NCI-H2107 treated with DMSO at 0.1 percent for 48 hours (cell line): Measurements from ENCODE around the gene KCNIP4.
"Not testable (repeated sequence)": the region's sequence is repeated elsewhere in the genome, so short reads cannot be mapped to it uniquely, and the experiment has no call there.

Experiments used
- DNase-seq: peaks from one replicate; lab custom pipeline; 2025; ENCODE audit not compliant: unreplicated experiment; lab: John Stamatoyannopoulos, UW

The KCNIP4 gene

DNA sequence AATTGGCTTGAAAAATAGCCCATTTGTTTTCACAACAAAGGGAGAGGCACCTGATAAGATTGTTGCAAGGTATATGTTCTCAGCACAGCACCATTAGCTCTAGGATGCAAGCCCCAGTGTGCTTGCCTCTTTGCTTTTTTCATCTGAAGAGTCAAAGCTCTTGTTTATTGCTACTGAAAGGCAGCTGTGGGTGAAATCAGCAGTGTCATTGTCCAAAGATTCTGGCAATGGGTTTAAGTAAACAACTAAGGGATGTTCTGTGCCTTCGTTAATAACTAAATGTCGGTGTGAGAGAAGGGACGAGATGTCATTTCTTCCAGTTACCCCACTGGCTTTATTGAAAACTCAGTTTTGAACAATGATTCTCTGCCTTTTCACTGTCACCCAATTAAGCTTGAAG, 567.7 kb downstream of the KCNIP4 start:
- DNase-seq, result no peak

DNA sequence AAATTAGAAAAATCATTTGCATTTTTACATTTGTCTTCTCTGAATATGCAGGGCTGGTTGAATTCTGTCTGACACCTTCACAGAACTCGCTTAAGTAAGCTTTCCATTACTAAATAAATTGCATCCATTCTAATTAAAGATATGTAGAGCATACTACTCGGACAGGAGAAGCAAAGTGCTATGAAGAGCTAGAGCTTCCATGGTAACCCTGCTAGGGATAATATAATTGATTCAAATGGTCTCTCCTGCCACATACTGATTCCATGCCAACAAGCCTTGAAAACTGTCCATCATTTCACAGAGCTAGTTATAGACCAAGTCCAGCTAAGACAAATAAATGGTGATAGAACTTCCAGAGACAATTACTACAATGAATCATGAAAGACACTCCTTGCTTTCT, 571.5 kb downstream of the KCNIP4 start:
- no peak for DNase-seq

DNA sequence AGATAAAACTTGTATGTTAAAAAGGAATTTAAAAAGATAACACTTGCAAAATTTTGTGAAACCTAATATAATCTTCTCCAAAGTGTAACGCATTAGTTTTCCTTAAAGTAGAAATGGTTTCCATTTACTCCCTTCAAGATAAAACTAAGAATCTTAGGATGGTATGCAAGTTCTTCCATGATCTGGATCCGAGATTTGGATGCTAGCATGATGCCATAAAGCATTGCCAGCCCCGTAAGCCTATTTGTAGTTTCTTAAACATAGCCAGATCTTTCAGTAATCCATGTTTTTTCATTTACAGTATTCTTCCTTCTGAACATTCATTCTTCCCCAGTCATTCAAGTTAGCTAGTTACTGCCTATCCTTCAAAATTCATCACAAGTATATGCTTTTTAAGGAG, 572.4 kb downstream of the KCNIP4 start:
- DNase-seq, result no peak

DNA sequence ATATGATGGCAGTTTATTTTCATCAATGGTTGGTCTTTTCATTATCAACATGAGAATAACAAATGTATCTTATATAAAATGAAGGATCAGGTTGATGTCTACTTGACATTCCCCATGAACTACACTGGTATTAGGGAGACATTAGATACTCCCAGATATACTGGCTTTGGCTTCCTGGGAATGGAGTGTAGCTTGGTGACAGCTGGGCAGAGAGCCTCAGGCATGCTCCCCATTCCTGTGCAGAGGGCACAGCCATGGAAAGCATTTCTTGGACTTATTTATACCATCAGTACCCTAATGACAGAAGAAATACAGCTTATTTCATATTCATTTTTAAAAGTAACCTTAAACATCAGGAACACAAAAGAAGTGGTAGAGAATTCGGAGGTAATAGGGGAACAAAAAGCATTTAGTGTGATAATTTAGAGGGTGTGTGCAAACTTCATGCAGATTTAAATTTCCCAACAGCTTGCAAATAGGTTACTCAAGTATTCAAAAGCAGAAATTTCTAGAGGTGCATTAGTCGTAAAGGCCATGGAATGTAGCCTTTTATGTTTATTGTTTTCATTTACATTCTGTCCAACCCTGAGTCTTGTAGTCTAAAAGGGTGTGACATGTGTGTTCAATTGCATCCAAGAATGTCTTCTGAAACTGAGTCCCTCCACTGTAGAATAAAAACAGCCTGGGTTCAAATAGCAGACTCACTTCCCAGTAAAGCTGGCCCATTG, 573.8 kb downstream of the KCNIP4 start:
- no peak for DNase-seq

DNA sequence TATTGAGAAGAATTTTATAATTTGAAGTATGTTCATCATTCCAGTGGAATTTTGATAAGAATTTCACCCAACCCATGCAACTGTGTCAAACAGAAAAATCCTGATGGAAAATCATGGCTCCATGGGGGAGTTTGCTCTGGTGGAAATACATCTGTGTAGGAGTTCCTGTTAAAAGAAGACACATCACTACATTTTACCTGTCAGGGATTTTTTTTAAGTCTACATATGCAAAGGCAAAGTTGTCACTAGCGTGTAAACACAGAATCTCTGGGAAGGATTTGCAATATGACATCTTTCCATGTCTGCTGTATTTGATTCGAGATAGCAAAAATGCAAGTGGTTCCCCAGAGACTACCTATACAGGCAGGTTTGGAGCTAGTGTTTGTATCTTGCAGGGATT, 581.0 kb downstream of the KCNIP4 start:
- DNase-seq, result no peak

DNA sequence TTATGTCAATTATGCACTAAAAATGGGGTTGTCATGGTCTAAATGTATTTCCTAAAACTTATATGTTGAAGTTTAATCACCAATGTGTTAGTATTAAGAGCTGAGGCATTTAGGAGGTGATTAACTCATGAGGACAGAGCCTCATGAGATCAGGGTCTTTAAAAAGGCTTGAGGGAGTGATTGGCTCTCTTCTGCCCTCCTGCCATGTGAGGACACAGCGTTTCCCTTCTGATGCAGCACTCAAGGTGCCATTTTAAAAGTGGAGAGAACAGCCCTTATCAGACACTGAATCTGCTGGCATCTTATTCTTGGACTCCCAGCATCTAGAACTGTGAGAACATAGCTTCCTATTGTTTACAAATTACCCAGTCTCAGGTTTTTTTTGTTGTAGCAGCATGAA, 581.7 kb downstream of the KCNIP4 start:
- no peak for DNase-seq

DNA sequence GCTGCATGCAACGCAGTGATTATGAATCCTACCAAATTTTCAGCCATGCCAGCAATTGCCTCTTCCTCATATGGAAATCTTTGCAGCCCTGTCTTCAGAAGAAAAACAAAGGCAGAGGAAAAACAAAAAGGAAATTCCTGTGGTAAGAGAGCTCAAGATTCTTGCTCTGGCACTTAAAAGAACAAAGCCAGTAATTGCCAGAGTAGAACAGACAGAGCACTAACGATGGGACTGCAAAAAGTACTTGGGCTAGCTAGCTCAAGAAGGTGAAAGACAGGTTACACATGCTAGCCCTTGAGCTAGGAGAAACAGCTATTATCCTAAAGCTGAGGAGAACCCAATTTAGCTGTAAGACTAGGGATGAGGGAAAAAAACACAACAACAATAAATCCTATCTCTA, 582.3 kb downstream of the KCNIP4 start:
- DNase-seq, result no peak

DNA sequence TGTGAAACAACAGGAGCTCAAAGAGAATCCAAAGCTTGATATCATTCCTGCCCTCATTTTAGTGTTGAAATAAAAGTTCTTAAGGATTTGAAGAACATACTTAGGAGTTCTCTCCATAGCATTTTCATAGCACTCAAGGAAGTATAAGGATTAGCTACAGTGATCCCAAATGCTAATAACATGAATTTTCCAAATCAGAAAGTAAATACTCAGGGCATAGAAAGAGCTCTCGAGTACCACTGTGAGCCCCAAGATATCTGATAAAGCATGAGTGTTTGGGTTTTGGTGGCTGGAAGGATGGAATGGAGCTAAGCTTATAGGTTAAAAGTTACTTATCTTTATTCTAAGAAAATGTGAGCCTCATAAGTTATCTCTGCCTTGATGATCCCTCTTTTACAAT, 584.9 kb downstream of the KCNIP4 start:
- DNase-seq, result no peak

DNA sequence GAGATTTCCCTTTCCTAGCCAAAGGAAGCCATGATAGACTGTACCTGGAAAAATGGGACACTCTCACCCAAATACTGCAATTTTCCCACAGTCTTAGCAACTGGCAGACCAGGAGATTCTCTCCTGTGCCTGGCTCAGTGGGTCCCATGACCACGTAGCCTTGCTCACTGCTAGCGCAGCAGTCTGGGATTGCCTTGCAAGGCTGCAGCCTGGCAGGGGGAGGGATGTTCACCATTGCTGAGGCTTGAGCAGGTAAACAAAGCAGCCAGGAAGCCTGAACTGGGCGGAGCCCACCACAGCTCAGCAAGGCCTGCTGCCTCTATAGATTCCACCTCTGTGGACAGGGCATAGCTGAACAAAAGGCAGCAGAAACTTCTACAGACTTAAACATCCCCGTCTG, 596.2 kb downstream of the KCNIP4 start:
- not testable (repeated sequence) for DNase-seq

DNA sequence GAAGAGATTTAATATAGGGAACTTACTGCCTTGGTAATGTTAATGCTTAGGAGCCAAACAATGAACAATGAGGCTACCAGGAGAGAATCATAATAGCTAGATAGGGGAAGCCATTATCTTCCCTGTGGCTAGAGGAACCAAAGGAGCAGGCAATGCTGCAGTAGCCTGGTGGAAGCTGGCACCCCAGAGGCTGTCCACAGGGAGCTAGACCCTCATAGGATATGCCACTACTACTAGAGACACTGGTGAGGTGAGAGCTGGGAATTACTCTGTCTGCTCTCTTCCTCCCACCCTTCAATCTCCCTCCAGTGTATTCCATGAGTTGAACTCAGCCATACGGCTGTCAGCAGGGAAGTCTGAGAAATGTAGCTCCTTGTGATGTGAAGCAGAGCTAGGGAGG, 601.4 kb downstream of the KCNIP4 start:
- no peak for DNase-seq

DNA sequence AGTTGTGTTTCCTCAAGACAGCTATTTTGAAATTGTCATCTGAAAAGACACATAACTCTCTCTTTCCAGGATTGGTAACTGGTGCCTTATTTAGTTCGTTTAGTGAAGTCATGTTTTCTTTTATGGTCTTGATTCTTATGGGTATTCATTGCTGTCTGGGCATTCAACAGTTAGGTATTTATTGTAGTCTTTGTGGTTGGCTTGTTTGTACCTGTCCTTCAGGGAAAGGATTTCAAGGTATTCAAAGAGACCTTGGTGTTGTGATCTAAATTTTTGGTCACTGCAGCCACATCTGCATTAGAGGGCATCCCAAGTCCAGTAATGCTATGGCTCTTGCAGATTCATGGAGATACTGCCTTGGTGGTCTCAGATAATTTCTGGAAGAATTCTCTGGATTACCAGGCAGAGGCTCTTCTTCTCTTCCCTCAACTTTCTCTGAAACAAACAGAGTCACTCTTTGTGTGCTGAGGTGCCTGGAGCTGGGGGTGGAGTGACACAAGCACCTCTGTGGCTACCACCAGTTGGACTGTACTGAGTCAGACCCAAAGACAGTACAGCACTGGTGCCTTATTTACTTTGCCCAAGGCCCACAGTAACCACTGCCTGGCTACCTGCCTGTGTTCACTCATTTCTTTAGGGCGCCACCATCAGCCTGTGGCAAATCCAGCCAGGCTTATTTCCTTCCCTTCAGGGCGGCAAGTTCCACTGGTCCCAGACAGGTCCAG, 620.4 kb downstream of the KCNIP4 start:
- no peak for DNase-seq

DNA sequence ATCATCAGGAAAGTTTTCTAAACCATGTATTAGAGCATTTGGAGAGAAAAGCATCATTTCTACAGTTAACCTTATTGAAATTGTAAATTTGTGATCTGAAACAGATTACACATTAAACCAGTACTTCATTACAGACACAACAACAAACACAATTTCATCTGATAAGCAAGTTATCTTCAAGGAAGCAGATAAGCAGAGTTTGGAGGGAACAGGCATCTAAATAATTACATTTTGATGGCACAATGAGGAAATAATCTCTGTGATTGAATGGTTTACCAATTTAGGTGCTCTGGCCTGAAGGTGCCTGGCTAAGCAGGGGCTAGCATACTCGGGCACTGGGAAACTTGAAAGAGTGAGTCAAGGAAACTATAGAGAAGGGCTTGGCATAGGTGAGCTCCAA, 628.5 kb downstream of the KCNIP4 start:
- no peak for DNase-seq

DNA sequence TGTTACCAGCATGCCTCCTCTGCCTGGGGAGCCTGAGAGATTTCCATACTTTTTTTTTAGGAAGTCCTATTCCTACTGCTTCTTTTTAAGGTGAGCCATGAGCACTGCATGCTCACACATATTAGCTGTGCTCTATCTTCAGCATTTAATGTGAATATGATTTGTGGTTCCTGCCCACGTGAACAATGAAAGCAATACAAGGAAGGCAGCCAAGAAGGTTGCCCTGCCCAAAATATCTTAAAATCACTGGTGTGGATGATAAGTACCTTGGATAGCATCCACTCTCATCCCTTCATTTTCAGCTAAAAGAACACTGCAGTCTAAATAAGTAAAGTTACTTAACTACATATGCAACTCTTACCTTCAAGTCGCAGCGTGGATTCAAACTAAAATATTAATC, 640.9 kb downstream of the KCNIP4 start:
- DNase-seq, result no peak

DNA sequence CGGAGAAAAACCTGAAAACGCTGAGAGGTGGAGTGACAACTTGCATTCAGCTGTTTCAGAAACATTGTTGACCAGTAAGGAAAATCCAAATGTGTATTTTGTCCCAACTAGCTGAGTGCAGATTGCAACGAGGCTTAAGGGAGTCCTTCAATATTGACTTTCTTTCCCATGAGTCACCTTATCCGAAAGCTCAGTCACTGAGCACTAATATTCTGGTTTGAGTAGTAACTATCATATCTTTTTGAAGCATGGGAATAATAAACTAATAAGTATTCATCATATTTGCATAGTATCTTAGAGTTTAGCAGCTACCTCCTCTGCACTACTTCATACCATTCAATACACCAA, 644.1 kb downstream of the KCNIP4 start:
- no peak for DNase-seq

DNA sequence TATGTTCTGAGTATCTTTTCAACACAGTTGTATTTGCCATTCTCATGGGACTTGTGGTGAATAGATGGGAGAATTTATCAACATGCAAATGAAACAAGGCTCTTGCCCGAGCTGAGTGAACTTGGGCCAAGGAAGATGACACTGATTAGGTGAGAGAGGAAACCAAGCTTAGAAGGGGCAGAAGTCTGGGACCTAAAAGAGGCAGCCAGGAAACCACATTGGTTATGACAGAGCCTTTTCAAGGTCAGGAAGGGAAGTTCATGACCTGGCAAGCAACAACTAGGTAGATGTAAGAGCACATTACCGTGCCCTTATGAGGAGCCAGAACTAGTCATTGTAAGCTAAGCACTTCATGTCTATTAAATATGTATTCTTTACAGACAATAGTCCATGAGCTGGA, 658.0 kb downstream of the KCNIP4 start:
- DNase-seq, result no peak

DNA sequence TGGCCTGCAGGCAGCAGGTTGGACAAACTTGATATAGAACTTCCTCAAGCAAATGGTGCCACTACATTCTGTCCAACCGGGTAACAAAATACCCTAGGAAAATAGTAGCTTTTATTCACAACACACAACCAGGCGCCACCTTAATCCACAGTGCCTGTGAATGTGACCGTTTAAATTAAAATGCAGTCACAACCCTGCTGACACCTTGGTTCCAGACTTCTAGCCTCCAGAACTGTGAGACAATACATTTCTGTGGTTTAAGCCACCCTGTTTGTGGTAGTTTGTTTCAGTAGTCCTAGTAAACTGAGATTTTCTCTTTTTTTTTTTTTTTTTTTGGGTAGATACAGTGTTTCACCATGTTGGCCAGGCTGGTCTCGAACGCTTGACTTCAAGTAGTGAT, 672.5 kb downstream of the KCNIP4 start:
- no peak for DNase-seq

DNA sequence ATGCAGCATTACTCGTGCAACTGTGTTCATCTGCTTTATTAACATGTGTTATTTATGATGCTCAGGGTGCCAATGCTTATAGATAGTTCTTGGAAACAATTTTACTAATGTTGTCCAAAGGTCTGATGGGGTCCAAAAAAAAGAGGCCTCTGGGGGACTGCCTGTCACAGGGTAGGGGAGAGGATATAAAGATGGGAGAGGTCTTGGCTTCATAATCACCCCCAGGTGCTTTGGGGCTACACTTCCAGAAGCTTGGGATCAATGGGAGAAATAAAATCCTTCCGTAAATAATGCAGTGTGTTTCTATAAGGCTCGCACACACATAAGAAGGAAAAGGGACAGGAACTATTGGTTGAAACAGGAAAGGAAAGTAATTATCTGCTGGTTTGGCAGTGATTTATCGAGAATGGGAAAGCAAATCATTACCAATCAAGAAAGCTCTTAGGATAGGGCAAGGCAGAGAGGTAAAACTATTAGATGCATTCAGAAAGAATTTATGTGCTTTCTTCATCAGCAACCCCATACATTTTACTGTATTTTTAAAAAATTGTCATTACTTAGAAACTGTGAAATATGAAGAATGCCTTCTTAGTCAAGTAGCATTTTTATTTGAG, 677.0 kb downstream of the KCNIP4 start:
- DNase-seq, result no peak

DNA sequence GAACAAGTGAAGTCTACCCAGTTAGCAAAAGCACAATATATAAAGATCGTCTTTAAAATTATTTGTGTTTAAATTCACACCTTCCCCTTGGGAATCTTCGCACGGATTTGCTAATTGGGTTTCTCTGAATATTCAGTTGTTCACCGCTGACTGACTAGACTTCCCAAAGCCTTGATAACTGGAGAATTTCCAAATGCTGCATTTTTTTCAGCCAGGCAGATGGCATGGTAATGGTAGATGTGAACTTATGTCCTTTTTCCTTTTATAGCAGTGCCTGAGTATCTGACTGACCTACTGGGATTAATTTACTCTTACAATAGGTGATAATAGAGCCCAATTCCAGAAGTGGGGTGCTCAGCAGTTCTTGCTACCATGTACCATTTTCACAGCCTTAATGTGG, 700.2 kb downstream of the KCNIP4 start:
- DNase-seq, result no peak

DNA sequence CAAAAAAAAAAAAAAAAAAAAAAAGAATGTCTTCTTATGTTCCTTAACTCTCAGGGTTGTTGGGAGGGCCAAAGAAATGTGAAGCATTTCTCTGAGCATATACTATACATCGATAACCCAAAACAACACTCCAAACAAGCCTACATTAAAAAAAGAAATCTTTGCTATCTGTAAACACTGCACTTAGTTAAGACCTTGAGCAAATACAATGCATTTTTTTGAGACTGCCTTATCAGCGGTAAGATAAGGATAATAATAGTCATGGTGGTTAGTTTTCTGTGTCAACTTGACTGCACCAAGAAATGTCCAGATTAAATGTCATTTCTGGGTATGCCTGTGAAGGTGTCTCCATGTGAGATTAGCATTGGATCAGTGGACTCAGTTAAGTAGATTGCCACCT, 706.4 kb downstream of the KCNIP4 start:
- no peak for DNase-seq

DNA sequence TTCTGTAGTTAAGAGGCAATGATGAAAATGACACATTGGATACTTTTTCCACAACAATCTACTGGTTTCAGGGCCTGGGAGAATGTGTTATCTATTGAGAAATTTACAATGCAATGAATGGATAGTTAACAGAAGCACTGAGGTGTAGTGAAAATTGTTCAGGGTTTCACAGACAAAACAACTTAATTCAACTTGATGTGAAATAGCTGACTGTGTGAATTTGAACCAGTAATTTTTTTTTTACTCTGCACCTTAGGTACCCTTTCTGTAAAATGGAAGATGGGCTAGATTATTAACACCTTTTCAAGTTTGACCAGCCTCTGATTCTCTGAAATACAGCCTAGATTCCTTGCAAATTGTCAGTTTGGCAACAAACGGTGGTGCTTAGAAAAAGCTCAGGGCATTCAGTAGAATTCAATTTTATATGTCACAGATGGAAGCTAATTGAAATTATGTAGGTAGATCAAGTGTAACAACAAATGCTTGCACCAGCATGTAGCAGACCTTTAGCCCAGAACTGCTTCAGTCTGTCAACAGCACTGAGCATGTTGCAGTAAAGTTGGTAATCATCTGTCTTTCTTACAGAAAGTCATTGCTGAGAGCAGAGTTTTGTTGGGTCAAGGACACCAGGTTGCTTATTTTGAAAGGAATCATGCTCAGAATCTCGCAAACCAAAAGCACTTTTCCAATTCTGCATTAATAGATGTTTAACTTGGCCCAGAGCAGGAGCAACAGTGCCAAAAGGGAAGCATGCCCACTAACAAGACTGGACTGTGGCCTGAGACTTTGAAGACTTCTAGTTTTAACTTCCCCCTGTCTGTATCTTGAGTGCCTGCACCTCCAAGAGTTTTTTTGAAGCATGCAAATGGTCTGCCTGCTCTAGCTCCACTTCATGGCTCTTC, 721.7 kb downstream of the KCNIP4 start:
- DNase-seq, result no peak

DNA sequence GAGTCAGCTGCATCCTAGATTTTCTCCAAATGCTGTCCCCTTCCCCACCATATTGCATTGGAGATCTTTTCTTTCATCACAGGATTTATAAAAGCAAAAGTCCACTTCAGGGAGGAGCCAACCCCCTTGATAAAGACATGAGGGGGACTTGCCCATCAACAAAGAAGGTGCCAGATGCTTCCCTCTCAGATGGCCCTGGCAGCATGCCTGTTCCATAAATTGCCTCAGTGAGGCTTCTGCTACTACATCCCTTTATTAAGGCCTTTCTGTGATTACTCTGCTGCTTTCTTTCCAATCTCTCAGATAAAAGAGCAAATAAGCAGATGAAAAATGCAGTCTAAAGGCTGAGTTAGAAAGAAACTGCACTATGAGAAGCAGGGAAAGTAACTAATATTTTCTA, 736.7 kb downstream of the KCNIP4 start:
- no peak for DNase-seq

DNA sequence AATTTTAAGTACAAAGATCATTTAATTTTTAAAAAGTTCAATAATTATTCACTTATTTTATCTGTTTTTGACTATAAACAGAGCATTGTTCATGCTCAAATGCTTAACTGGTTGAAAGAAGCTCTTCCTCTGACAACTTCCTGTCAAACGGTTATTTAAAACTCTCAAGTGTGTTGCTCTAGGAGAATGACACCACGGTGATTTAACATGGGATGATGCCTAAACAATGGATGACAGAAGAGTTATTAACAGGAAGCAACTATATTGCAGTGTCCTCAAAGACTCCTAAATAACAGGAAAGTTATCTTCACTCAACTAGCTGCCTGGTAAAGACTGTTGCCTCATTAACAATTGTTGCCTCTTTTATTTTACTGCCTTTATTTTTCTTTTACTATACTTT, 738.7 kb downstream of the KCNIP4 start:
- no peak for DNase-seq
